Neural cell (in vitro differentiated cells): ENCODE measurements around the gene TPD52L2. TPM values are rescaled to one million over a fixed set of nuclear protein-coding genes. Genes with fewer than 3 reads are reported as not detected.

Experiments
- H2AFZ ChIP-seq: fragments of 200-600, 300-800 bp; sonication (generic), shearing (Covaris generic); 2 replicates; pipeline ENCODE4 v1.6.0; 2014; ENCODE audit warnings: low read depth, mild to moderate bottlenecking, antibody characterized with exemption, low read length, moderate library complexity
- H3F3A ChIP-seq: fragments of 200-600 bp; shearing (Covaris generic); 2 replicates; pipeline ENCODE4 v1.6.1; 2016; ENCODE audit warnings: mild to moderate bottlenecking, moderate library complexity, mixed read lengths, antibody characterized with exemption, low read length; ENCODE audit not compliant: insufficient read depth, poor library complexity, severe bottlenecking
- H3K27ac ChIP-seq: fragments of 200-600, 300-800 bp; sonication (generic), shearing (Covaris generic); 2 replicates; pipeline ENCODE4 v1.5.1; 2014; ENCODE audit warnings: mild to moderate bottlenecking, low read length, moderate library complexity
- H3K27me3 ChIP-seq: fragments of 300-800, 200-600 bp; sonication (generic), shearing (Covaris generic); 2 replicates; pipeline ENCODE4 v1.6.0; 2014; ENCODE audit warnings: mild to moderate bottlenecking, low read depth, low read length, moderate library complexity; ENCODE audit not compliant: insufficient read depth
- H3K36me3 ChIP-seq: fragments of 300-800, 200-600 bp; sonication (generic), shearing (Covaris generic); 2 replicates; pipeline ENCODE4 v1.5.1; 2014; ENCODE audit warnings: mild to moderate bottlenecking, antibody characterized with exemption, low read length, moderate library complexity; ENCODE audit not compliant: insufficient read depth
- H3K4me2 ChIP-seq: fragments of 300-800, 200-600 bp; sonication (generic), shearing (Covaris generic); 2 replicates; pipeline ENCODE4 v1.6.0; 2014; ENCODE audit warnings: mild to moderate bottlenecking, low read length
- H3K4me3 ChIP-seq: fragments of 300-800, 200-600 bp; sonication (generic), shearing (Covaris generic); 2 replicates; pipeline ENCODE4 v1.5.1; 2014; ENCODE audit warnings: mild to moderate bottlenecking, low read length, moderate library complexity
- H3K79me2 ChIP-seq: fragments of 200-600 bp; shearing (Covaris generic); replicated peaks from 2 replicates; pipeline ENCODE4 v1.6.0; 2014; ENCODE audit warnings: mild to moderate bottlenecking, low read length, moderate library complexity; ENCODE audit not compliant: insufficient read depth
- H3K9ac ChIP-seq: fragments of 300-800, 200-600 bp; sonication (generic), shearing (Covaris generic); 2 replicates; pipeline ENCODE4 v1.6.1; 2016; ENCODE audit warnings: mild to moderate bottlenecking, low read length, mixed read lengths
- H3K9me2 ChIP-seq: fragments of 200-600 bp; shearing (Covaris generic); 2 replicates; pipeline ENCODE4 v1.6.1; 2016; ENCODE audit warnings: mild to moderate bottlenecking, low read length, mixed read lengths; ENCODE audit not compliant: insufficient read depth
- H3K9me3 ChIP-seq: fragments of 200-600, 300-800 bp; sonication (generic), shearing (Covaris generic); 2 replicates; pipeline ENCODE4 v1.6.1; 2016; ENCODE audit warnings: mild to moderate bottlenecking, mixed run types, low read length, moderate library complexity, mixed read lengths
- H4K20me1 ChIP-seq: fragments of 200-600 bp; shearing (Covaris generic); 2 replicates; pipeline ENCODE4 v1.6.1; 2016; ENCODE audit warnings: mild to moderate bottlenecking, mixed run types; ENCODE audit not compliant: insufficient read depth
- CTCF ChIP-seq: fragments of 450-650 bp; IDR thresholded peaks from 2 replicates; pipeline ENCODE4 v1.5.1; 2014; ENCODE audit warnings: antibody characterized with exemption, mild to moderate bottlenecking, moderate library complexity; ENCODE audit not compliant: poor library complexity, severe bottlenecking
- EZH2 ChIP-seq: fragments of 200-600, 300-800 bp; shearing (Covaris generic), sonication (generic); IDR thresholded peaks from 2 replicates; pipeline ENCODE4 v1.6.1; 2014; ENCODE audit warnings: antibody characterized with exemption, low read length, borderline replicate concordance, mild to moderate bottlenecking; ENCODE audit not compliant: insufficient read depth, poor library complexity, severe bottlenecking
- MXI1 ChIP-seq: fragments of 450-650 bp; conservative IDR thresholded peaks from 2 replicates; pipeline ENCODE4 v1.6.1; 2014; ENCODE audit warnings: antibody characterized with exemption, mild to moderate bottlenecking; ENCODE audit not compliant: poor library complexity, severe bottlenecking
- POLR2AphosphoS5 ChIP-seq: IDR thresholded peaks from 2 replicates; pipeline ENCODE4 v1.6.1; 2012
- RAD21 ChIP-seq: fragments of 450-650 bp; conservative IDR thresholded peaks from 2 replicates; pipeline ENCODE4 v1.6.1; 2014; ENCODE audit warnings: antibody characterized with exemption, mild to moderate bottlenecking, moderate library complexity
- REST ChIP-seq: IDR thresholded peaks from 2 replicates; pipeline ENCODE4 v1.6.1; 2012; ENCODE audit warnings: borderline replicate concordance
- TAF1 ChIP-seq: IDR thresholded peaks from 2 replicates; pipeline ENCODE4 v1.6.1; 2012; ENCODE audit warnings: low read depth
- polyA plus RNA-seq: library from polyadenylated mRNA; depleted of rRNA; stranded (reverse); fragments of >200 nt; gene quantifications from 2 replicates; pipeline ENCODE4 v1.2.3, GENCODE V29; 2014

Gene TPD52L2
- polyA plus RNA-seq, 1 donor from 2014 or later = 142 TPM

- H2AFZ ChIP-seq = no peak overlapping the region
- no peaks in the 10 kb centered on the region for H3K9me2 ChIP-seq
- H3K4me2 ChIP-seq = no peak overlapping the region
- no peaks in the 10 kb centered on the region for H4K20me1 ChIP-seq
- H3F3A ChIP-seq = no peaks in the 10 kb centered on the region
- no peak overlapping the region for H3K4me3 ChIP-seq
- H3K36me3 ChIP-seq = no peaks in the 10 kb centered on the region
- no peak for TF ChIP-seq EZH2
- no peaks in the 10 kb centered on the region for H3K9me3 ChIP-seq
- H3K79me2 ChIP-seq = no peaks in the 10 kb centered on the region
- H3K27me3 ChIP-seq = no peaks in the 10 kb centered on the region
- no peak overlapping the region for H3K27ac ChIP-seq
- no peak overlapping the region for H3K9ac ChIP-seq
Observed at GRCh38 chr20:63939061-63939935, 74.2 kb downstream of the TPD52L2 start.

GRCh38 chr20:63940071-63940471 lies 75.0 kb downstream of the TPD52L2 start:
- Histone ChIP-seq H2AFZ (no peak overlapping the region), H3K4me2 (no peak overlapping the region), H3K27ac (no peak overlapping the region), H3K9ac (no peak overlapping the region), H3K9me3 (no peaks in the 10 kb centered on the region), H4K20me1 (no peaks in the 10 kb centered on the region), H3K27me3 (no peaks in the 10 kb centered on the region), H3K4me3 (no peak overlapping the region), H3K36me3 (no peaks in the 10 kb centered on the region), H3F3A (no peaks in the 10 kb centered on the region), H3K79me2 (no peaks in the 10 kb centered on the region), H3K9me2 (no peaks in the 10 kb centered on the region)
- TF ChIP-seq CTCF (no peak), EZH2 (no peak), TAF1 (no peak), MXI1 (no peak), REST (no peak), RAD21 (no peak), POLR2AphosphoS5 (no peak)
